Measurements from ENCODE around the gene LRRN1. TPM values are rescaled to one million over a fixed set of nuclear protein-coding genes. Genes with fewer than 3 reads are reported as not detected.

Gene LRRN1
- total and polyA plus RNA-seq, 2 donors (not counting 1 experiment from before 2014, with no cell fraction given) = 0.02 to 0.33 TPM

GRCh38 chr3:3772338-3772737 lies 26.9 kb upstream of the LRRN1 start:
- no peaks in the 10 kb centered on the region for H3K9me3 ChIP-seq (ENCODE audit: control insufficient read depth, insufficient read depth, low read depth, low read length)
- no peaks in the 10 kb centered on the region for H4K20me1 ChIP-seq (ENCODE audit: control insufficient read depth, extremely low read depth, insufficient read depth, low read length)
- H3K9ac ChIP-seq (ENCODE audit: insufficient read depth, low read length) = no peak overlapping the region
- no peak for DNase-seq (ENCODE audit: low read depth in 2 of 2)
- no peak overlapping the region for H3K27ac ChIP-seq (ENCODE audit: insufficient read depth, low read length)
- no peaks in the 10 kb centered on the region for H3K36me3 ChIP-seq (ENCODE audit: control insufficient read depth, insufficient read depth, low read length)
- H3K4me3 ChIP-seq (replicated peaks in 1 of 4; ENCODE audit: control extremely low read depth in 1 of 4, insufficient read depth in 1 of 4, low read depth in 3 of 4, low read length in 4 of 4) = no peak overlapping the region
- no peak overlapping the region for H3K4me2 ChIP-seq (ENCODE audit: extremely low read depth, insufficient read depth, low read length)
- TF ChIP-seq EZH2 (IDR thresholded peaks at IDR 0.05; ENCODE audit: low read length, missing control alignments) = no peak
- TF ChIP-seq, protein P1, sequence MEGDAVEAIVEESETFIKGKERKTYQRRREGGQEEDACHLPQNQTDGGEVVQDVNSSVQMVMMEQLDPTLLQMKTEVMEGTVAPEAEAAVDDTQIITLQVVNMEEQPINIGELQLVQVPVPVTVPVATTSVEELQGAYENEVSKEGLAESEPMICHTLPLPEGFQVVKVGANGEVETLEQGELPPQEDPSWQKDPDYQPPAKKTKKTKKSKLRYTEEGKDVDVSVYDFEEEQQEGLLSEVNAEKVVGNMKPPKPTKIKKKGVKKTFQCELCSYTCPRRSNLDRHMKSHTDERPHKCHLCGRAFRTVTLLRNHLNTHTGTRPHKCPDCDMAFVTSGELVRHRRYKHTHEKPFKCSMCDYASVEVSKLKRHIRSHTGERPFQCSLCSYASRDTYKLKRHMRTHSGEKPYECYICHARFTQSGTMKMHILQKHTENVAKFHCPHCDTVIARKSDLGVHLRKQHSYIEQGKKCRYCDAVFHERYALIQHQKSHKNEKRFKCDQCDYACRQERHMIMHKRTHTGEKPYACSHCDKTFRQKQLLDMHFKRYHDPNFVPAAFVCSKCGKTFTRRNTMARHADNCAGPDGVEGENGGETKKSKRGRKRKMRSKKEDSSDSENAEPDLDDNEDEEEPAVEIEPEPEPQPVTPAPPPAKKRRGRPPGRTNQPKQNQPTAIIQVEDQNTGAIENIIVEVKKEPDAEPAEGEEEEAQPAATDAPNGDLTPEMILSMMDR (conservative IDR thresholded peaks at IDR 0.05 in 1 of 2, IDR thresholded peaks at IDR 0.05 in 1 of 2; ENCODE audit: low read depth in 1 of 2, low read length in 2 of 2) = no peak
- H3K79me2 ChIP-seq (ENCODE audit: control insufficient read depth, insufficient read depth, low read length) = no peaks in the 10 kb centered on the region
- no peak overlapping the region for H2AFZ ChIP-seq (ENCODE audit: low read length)
- no peaks in the 10 kb centered on the region for H3K27me3 ChIP-seq (ENCODE audit: control insufficient read depth, insufficient read depth, low read length)
- no peaks in the 10 kb centered on the region for H3K4me1 ChIP-seq (ENCODE audit: control insufficient read depth, extremely low read depth, insufficient read depth, low read length)

DNA sequence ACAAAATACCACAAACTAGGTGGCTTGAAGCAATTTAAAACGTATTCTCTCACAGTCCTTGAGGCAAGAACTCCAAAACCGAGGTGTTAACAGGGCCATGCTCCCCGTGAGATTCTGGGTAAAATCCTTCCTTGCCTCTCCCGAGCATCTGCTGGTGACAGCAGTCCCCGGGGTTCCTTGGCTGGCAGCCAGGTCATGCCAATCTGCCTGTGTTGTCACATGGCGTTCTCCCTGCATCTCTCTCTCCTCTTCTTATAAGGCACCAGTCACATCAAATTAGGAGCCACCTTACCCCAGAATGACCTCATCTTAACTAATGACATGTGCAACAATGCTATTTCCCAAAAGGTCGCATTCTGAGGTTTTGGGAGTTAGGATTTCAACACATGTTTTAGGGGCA lies 26.3 kb upstream of the LRRN1 start:
- Histone ChIP-seq H3K4me3 (replicated peaks in 1 of 4; ENCODE audit: control extremely low read depth in 1 of 4, insufficient read depth in 1 of 4, low read depth in 3 of 4, low read length in 4 of 4) (no peak overlapping the region), H3K4me1 (ENCODE audit: control insufficient read depth, extremely low read depth, insufficient read depth, low read length) (no peaks in the 10 kb centered on the region), H3K4me2 (ENCODE audit: extremely low read depth, insufficient read depth, low read length) (no peak overlapping the region), H3K79me2 (ENCODE audit: control insufficient read depth, insufficient read depth, low read length) (no peaks in the 10 kb centered on the region), H3K27ac (ENCODE audit: insufficient read depth, low read length) (no peak overlapping the region), H3K27me3 (ENCODE audit: control insufficient read depth, insufficient read depth, low read length) (no peaks in the 10 kb centered on the region), H3K9me3 (ENCODE audit: control insufficient read depth, insufficient read depth, low read depth, low read length) (no peaks in the 10 kb centered on the region), H3K9ac (ENCODE audit: insufficient read depth, low read length) (no peak overlapping the region), H4K20me1 (ENCODE audit: control insufficient read depth, extremely low read depth, insufficient read depth, low read length) (no peaks in the 10 kb centered on the region), H2AFZ (ENCODE audit: low read length) (no peak overlapping the region), H3K36me3 (ENCODE audit: control insufficient read depth, insufficient read depth, low read length) (no peaks in the 10 kb centered on the region)
- no peak for DNase-seq (ENCODE audit: low read depth in 2 of 2)
- no peak for TF ChIP-seq EZH2 (IDR thresholded peaks at IDR 0.05; ENCODE audit: low read length, missing control alignments)
- TF ChIP-seq, protein P1 (conservative IDR thresholded peaks at IDR 0.05 in 1 of 2, IDR thresholded peaks at IDR 0.05 in 1 of 2; ENCODE audit: low read depth in 1 of 2, low read length in 2 of 2) = no peak

- no peaks in the 10 kb centered on the region for H3K4me1 ChIP-seq (ENCODE audit: control insufficient read depth, extremely low read depth, insufficient read depth, low read length)
These were observed 22.6 kb upstream of the LRRN1 start for GRCh38 chr3:3776607-3777006.

More at GRCh38 chr3:3776607-3777006, 22.6 kb upstream of the LRRN1 start:
- Histone ChIP-seq H3K9me3 (ENCODE audit: control insufficient read depth, insufficient read depth, low read depth, low read length) (no peaks in the 10 kb centered on the region), H3K27ac (ENCODE audit: insufficient read depth, low read length) (no peak overlapping the region), H3K4me3 (replicated peaks in 1 of 4; ENCODE audit: control extremely low read depth in 1 of 4, insufficient read depth in 1 of 4, low read depth in 3 of 4, low read length in 4 of 4) (no peak overlapping the region), H3K9ac (ENCODE audit: insufficient read depth, low read length) (no peak overlapping the region), H3K79me2 (ENCODE audit: control insufficient read depth, insufficient read depth, low read length) (no peaks in the 10 kb centered on the region), H3K36me3 (ENCODE audit: control insufficient read depth, insufficient read depth, low read length) (no peaks in the 10 kb centered on the region), H2AFZ (ENCODE audit: low read length) (no peak overlapping the region), H3K4me2 (ENCODE audit: extremely low read depth, insufficient read depth, low read length) (no peak overlapping the region), H4K20me1 (ENCODE audit: control insufficient read depth, extremely low read depth, insufficient read depth, low read length) (no peaks in the 10 kb centered on the region), H3K27me3 (ENCODE audit: control insufficient read depth, insufficient read depth, low read length) (no peaks in the 10 kb centered on the region)
- no peak for DNase-seq (ENCODE audit: low read depth in 2 of 2)
- TF ChIP-seq, protein P1 (conservative IDR thresholded peaks at IDR 0.05 in 1 of 2, IDR thresholded peaks at IDR 0.05 in 1 of 2; ENCODE audit: low read depth in 1 of 2, low read length in 2 of 2) = no peak
- TF ChIP-seq EZH2 (IDR thresholded peaks at IDR 0.05; ENCODE audit: low read length, missing control alignments) = no peak

All from fibroblast of lung (primary cell).